SK-N-SH (cell line): Measurements from ENCODE around the gene ZNF260. TPM values are rescaled to one million over a fixed set of nuclear protein-coding genes. Genes with fewer than 3 reads are reported as not detected.
A peak's percentile ranks its signal among the peaks of the same experiment; 100 is the strongest.

ENCODE experiments used
- CTCF ChIA-PET: fragments of 300-600, 350-600 bp; formaldehyde crosslinking; extraction: SDS; loops from one replicate; lab custom pipeline; 2021; lab: Yijun Ruan, JAX
- POLR2A ChIA-PET: fragments of 350-600 bp; sonication (Branson Sonifier 250); formaldehyde crosslinking; extraction: SDS; loops from one replicate; lab custom pipeline; 2020; ENCODE audit warnings: antibody characterized with exemption, inconsistent platforms; lab: Yijun Ruan, JAX
- DNase-seq: peaks from one replicate; pipeline ENCODE4 v3.0.0; 2012
- H2AFZ ChIP-seq: fragments of 200-600 bp; sonication (generic); 2 replicates; pipeline ENCODE4 v1.8.1; 2016; ENCODE audit warnings: antibody characterized with exemption, mild to moderate bottlenecking, low read depth
- H3F3A ChIP-seq: fragments of 200-600 bp; sonication (generic); replicated peaks from 2 replicates; pipeline ENCODE3; 2016; ENCODE audit warnings: antibody characterized with exemption, mild to moderate bottlenecking; ENCODE audit not compliant: insufficient read depth
- H3K27ac ChIP-seq, 2 experiments: fragments of 200-500 bp in 1 of 2; fragments of 200-600 bp in 1 of 2; sonication (Bioruptor generic) in 1 of 2; sonication (generic), shearing (Covaris generic) in 1 of 2; 2 replicates each; pipeline versions ENCODE4 v1.5.1 to v1.6.1; 2014 to 2016; ENCODE audit warnings: low read depth in 2 of 2, inconsistent platforms in 1 of 2, low read length in 1 of 2, mild to moderate bottlenecking in 1 of 2, mixed read lengths in 1 of 2
- H3K27me3 ChIP-seq: fragments of 200-600 bp; sonication (generic), shearing (Covaris generic); 2 replicates; pipeline ENCODE4 v1.6.1; 2016; ENCODE audit warnings: mixed run types; ENCODE audit not compliant: insufficient read depth
- H3K36me3 ChIP-seq, 2 experiments: fragments of 200-500 bp in 1 of 2; fragments of 200-600 bp in 1 of 2; sonication (Bioruptor generic) in 1 of 2; sonication (generic) in 1 of 2; replicated peaks in 1 of 2; 2 replicates each; pipeline versions ENCODE3 to v1.5.1; 2014 to 2016; ENCODE audit warnings: low read length in 1 of 2, mild to moderate bottlenecking in 1 of 2; ENCODE audit not compliant: insufficient read depth in 2 of 2, control insufficient read depth in 1 of 2
- H3K4me1 ChIP-seq, 2 experiments: fragments of 200-500 bp in 1 of 2; fragments of 200-600 bp in 1 of 2; sonication (Bioruptor generic) in 1 of 2; sonication (generic), shearing (Covaris generic) in 1 of 2; 2 replicates each; pipeline versions ENCODE4 v1.5.1 to v1.6.1; 2014 to 2016; ENCODE audit warnings: low read depth in 1 of 2, low read length in 1 of 2, mixed run types in 1 of 2; ENCODE audit not compliant: insufficient read depth in 2 of 2, control insufficient read depth in 1 of 2
- H3K4me2 ChIP-seq: fragments of 200-600 bp; sonication (generic), shearing (Covaris generic); 2 replicates; pipeline ENCODE4 v1.6.1; 2017; ENCODE audit warnings: mixed run types
- H3K4me3 ChIP-seq, 2 experiments: fragments of 200-500 bp in 1 of 2; fragments of 200-600 bp in 1 of 2; sonication (Bioruptor generic) in 1 of 2; sonication (generic), shearing (Covaris generic) in 1 of 2; 2 replicates each; pipeline versions ENCODE4 v1.5.1 to v1.8.1; 2014 to 2016; ENCODE audit warnings: low read depth in 2 of 2, inconsistent platforms in 1 of 2, low read length in 1 of 2, mild to moderate bottlenecking in 1 of 2, mixed read lengths in 1 of 2, moderate library complexity in 1 of 2
- H3K79me2 ChIP-seq: fragments of 200-600 bp; sonication (generic); 2 replicates; pipeline ENCODE4 v1.8.1; 2017; ENCODE audit warnings: mild to moderate bottlenecking; ENCODE audit not compliant: insufficient read depth
- H3K9ac ChIP-seq: fragments of 200-600 bp; sonication (generic); 2 replicates; pipeline ENCODE4 v1.6.1; 2017; ENCODE audit warnings: mixed run types
- H3K9me2 ChIP-seq: fragments of 200-600 bp; sonication (generic); 2 replicates; pipeline ENCODE4 v1.6.1; 2017; ENCODE audit warnings: mixed run types
- H3K9me3 ChIP-seq: fragments of 200-600 bp; sonication (generic); 2 replicates; pipeline ENCODE4 v1.6.1; 2017; ENCODE audit warnings: mixed run types, mild to moderate bottlenecking, moderate library complexity
- H4K20me1 ChIP-seq: fragments of 200-600 bp; sonication (generic); 2 replicates; pipeline ENCODE4 v1.6.1; 2017; ENCODE audit warnings: mild to moderate bottlenecking, mixed run types; ENCODE audit not compliant: insufficient read depth
- FOXM1 ChIP-seq: IDR thresholded peaks from 2 replicates; pipeline ENCODE4 v1.4.0; 2012; ENCODE audit warnings: low read depth, mild to moderate bottlenecking
- MXI1 ChIP-seq: IDR thresholded peaks from 2 replicates; pipeline ENCODE4 v1.6.1; 2012; ENCODE audit warnings: mild to moderate bottlenecking, low read depth, low read length, improper control_type of control experiment
- NRF1 ChIP-seq: IDR thresholded peaks from 2 replicates; pipeline ENCODE4 v1.6.1; 2012; ENCODE audit warnings: low read depth, mild to moderate bottlenecking, low read length
- PBX3 ChIP-seq: IDR thresholded peaks from 2 replicates; pipeline ENCODE4; 2012
- TCF12 ChIP-seq: IDR thresholded peaks from 2 replicates; pipeline ENCODE4 v1.4.0; 2012
- YY1 ChIP-seq: IDR thresholded peaks from 2 replicates; pipeline ENCODE4 v1.4.0; 2012; ENCODE audit warnings: low read depth, mild to moderate bottlenecking
- WGBS: methylation state at CpG from one replicate; pipeline ENCODE4 v1.1.6; 2017; ENCODE audit warnings: low lambda C conversion rate; 5-methylcytosine and 5-hydroxymethylcytosine counted together
- polyA plus RNA-seq, 3 experiments: library from polyadenylated mRNA; depleted of rRNA; stranded (reverse); fragments of >200 nt; gene quantifications; 2 replicates each; pipeline ENCODE4 v1.2.3, GENCODE V29; 2012
- TF ChIP-seq, protein P1 (sequence below): IDR thresholded peaks from 2 replicates; pipeline ENCODE4 v1.4.0; 2012; ENCODE audit warnings: low read depth, borderline replicate concordance

The ZNF260 gene
- polyA plus RNA-seq, 1 of the 3 experiments (the other 2 are of a cell fraction): 2.6 TPM

DNA sequence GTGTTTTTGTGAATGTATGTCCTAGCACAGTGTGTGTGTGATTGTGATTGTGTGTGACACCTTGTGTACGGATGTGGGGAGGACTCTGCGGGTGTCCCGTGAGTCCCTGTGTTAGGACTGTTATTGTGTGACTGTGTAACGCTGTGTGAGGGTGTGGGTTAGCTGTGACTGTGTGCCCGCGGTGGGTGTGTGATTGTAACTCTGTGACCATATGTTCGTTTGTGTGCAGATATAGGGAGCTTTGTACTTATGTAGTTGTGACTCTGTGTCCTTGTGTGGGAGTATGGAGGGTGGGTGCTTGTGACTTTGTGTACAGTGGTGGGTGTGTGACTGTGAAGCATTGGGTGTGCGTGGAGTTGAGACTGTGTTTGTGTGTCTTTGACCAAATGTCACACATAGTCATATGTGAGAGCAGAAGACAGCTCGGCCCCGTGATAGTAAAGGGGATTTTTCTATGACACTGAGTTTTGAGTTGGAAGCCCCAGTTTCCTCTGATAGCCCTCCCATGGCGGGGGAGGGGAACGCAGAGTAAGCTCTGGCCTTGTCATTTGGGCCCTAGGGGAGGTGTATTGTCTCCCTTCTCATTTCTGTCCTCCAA, 949 bp upstream of the ZNF260 start:
- Histone ChIP-seq H3K79me2 (peaks cover 50% of the 10 kb centered on the region), H4K20me1 (no peaks in the 10 kb centered on the region), H3K4me2 (peak overlapping the region; percentile 79), H3K36me3 (peaks cover 7 to 41% of the 10 kb centered on the region in 2 experiments), H3K27me3 (no peaks in the 10 kb centered on the region), H3K27ac (peak overlapping the region; percentile 86 to 96; a peak in 3 of 4 replicates), H3F3A (no peaks in the 10 kb centered on the region), H3K9me2 (no peaks in the 10 kb centered on the region), H2AFZ (peak overlapping the region; percentile 94), H3K9ac (peak overlapping the region; percentile 84), H3K4me3 (peak overlapping the region; percentile 73 to 74), H3K4me1 (no peaks in the 10 kb centered on the region; a peak in 2 of 4 replicates), H3K9me3 (no peaks in the 10 kb centered on the region)
- peak; percentile 25 for DNase-seq
- CTCF ChIA-PET: interaction anchor here (0.6 to 0.9 kb wide), 2 partner anchors 39 to 321 kb away, joined by 3 read pairs; no protein-coding TSS in a partner anchor
- 17% methylated on average over 11 of the region's 12 CpGs for WGBS
- POLR2A ChIA-PET: interaction anchor here (0.7 to 1.7 kb wide), 7 partner anchors 21 to 689 kb away, joined by 4 to 21 read pairs (median 4); partner anchors contain the start of genes ZNF146, ZNF345, ZNF382 and ZNF383
- TF ChIP-seq PBX3: no peak
- TF ChIP-seq, protein P1, sequence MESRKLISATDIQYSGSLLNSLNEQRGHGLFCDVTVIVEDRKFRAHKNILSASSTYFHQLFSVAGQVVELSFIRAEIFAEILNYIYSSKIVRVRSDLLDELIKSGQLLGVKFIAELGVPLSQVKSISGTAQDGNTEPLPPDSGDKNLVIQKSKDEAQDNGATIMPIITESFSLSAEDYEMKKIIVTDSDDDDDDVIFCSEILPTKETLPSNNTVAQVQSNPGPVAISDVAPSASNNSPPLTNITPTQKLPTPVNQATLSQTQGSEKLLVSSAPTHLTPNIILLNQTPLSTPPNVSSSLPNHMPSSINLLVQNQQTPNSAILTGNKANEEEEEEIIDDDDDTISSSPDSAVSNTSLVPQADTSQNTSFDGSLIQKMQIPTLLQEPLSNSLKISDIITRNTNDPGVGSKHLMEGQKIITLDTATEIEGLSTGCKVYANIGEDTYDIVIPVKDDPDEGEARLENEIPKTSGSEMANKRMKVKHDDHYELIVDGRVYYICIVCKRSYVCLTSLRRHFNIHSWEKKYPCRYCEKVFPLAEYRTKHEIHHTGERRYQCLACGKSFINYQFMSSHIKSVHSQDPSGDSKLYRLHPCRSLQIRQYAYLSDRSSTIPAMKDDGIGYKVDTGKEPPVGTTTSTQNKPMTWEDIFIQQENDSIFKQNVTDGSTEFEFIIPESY: no peak
- TF ChIP-seq TCF12: no peak
- TF ChIP-seq YY1: no peak
- no peak for TF ChIP-seq FOXM1

DNA sequence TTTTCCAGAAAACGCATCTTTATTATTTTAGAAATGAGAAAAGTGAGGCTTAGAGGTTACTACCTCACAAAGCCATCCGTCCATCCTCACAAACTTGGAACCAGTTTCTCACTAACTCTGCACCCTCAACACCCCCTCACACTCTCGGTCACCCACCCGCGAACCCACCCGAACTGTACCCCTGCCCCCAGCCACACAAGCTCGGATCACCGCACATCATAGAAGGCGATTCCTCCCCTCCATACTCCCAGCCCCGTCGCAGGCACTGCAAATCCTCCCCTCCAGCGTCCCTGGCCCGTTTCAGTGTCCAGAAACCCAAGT, 238 bp downstream of the ZNF260 start:
- Histone ChIP-seq H3K27ac (peak overlapping the region; percentile 86 to 96), H3K9me2 (no peaks in the 10 kb centered on the region), H3K9ac (peak overlapping the region; percentile 84), H3K4me3 (peak overlapping the region; percentile 73 to 74), H3K4me1 (no peaks in the 10 kb centered on the region; a peak in 2 of 4 replicates), H3K4me2 (peak overlapping the region; percentile 79), H3K9me3 (no peaks in the 10 kb centered on the region), H3K27me3 (no peaks in the 10 kb centered on the region), H2AFZ (peak overlapping the region; percentile 94), H4K20me1 (no peaks in the 10 kb centered on the region), H3K36me3 (peaks cover 13 to 43% of the 10 kb centered on the region in 2 experiments), H3K79me2 (peaks cover 55% of the 10 kb centered on the region), H3F3A (no peaks in the 10 kb centered on the region)
- ChIA-PET CTCF (no interaction called here), POLR2A (interaction anchor here (0.6 to 1.7 kb wide), 9 partner anchors 22 to 690 kb away, joined by 3 to 21 read pairs (median 4); partner anchors contain the start of genes ZFP14, ZNF146, ZNF382 and ZNF383)
- TF ChIP-seq NRF1: no peak
- peak; percentile 16; the same call in 1 of the 2 replicates for TF ChIP-seq MXI1
- WGBS: under 1% methylated on average over 13 of the region's 13 CpGs
- DNase-seq: no peak
